Occipital lobe (tissue), 2 donors: ENCODE data around the gene CYTH3. TPM values are rescaled to one million over a fixed set of nuclear protein-coding genes. Genes with fewer than 3 reads are reported as not detected.
A peak's percentile ranks its signal among the peaks of the same experiment; 100 is the strongest.

Experiments
- DNase-seq: peaks from one replicate; lab custom pipeline; 2025; lab: John Stamatoyannopoulos, UW
- total RNA-seq: library from RNA; depleted of rRNA; stranded (reverse); fragments of >200 nt; gene quantifications from one replicate; pipeline ENCODE4 v1.2.3, GENCODE V29; 2014

The CYTH3 gene
- total RNA-seq, 1 donor from 2014 or later: 35.6 TPM

- no peak for DNase-seq
Observed at GRCh38 chr7:6258440-6259182, 13.8 kb downstream of the CYTH3 start.

- DNase-seq: no peak
Observed at GRCh38 chr7:6257675-6258074, 14.7 kb downstream of the CYTH3 start.

GRCh38 chr7:6256677-6257535 lies 15.5 kb downstream of the CYTH3 start:
- DNase-seq: no peak

GRCh38 chr7:6256109-6256483 lies 16.3 kb downstream of the CYTH3 start:
- DNase-seq: no peak

GRCh38 chr7:6254866-6255265 lies 17.6 kb downstream of the CYTH3 start:
- no peak for DNase-seq

GRCh38 chr7:6252748-6253147 lies 19.7 kb downstream of the CYTH3 start:
- DNase-seq: no peak

- DNase-seq: no peak
Observed at GRCh38 chr7:6252341-6252746, 20.1 kb downstream of the CYTH3 start.

GRCh38 chr7:6251653-6252052 lies 20.8 kb downstream of the CYTH3 start:
- DNase-seq: no peak

- DNase-seq: no peak
Observed at GRCh38 chr7:6250364-6250833, 22.0 kb downstream of the CYTH3 start.

GRCh38 chr7:6249043-6249442 lies 23.4 kb downstream of the CYTH3 start:
- DNase-seq: no peak

- no peak for DNase-seq
Observed at GRCh38 chr7:6248581-6248980, 23.8 kb downstream of the CYTH3 start.

- no peak for DNase-seq
Observed at GRCh38 chr7:6246251-6246917, 26.0 kb downstream of the CYTH3 start.

GRCh38 chr7:6244021-6244420 lies 28.4 kb downstream of the CYTH3 start:
- DNase-seq: no peak

- DNase-seq: no peak
Observed at GRCh38 chr7:6243168-6243567, 29.3 kb downstream of the CYTH3 start.

GRCh38 chr7:6242561-6242960 lies 29.9 kb downstream of the CYTH3 start:
- DNase-seq: no peak

GRCh38 chr7:6241607-6241973 lies 30.8 kb downstream of the CYTH3 start:
- DNase-seq: no peak

GRCh38 chr7:6238309-6238925 lies 34.0 kb downstream of the CYTH3 start:
- no peak for DNase-seq

- DNase-seq: no peak
Observed at GRCh38 chr7:6237730-6238129, 34.7 kb downstream of the CYTH3 start.

GRCh38 chr7:6237011-6237410 lies 35.4 kb downstream of the CYTH3 start:
- DNase-seq: peak; percentile 48

- DNase-seq: no peak
Observed at GRCh38 chr7:6235029-6235871, 37.2 kb downstream of the CYTH3 start.

- no peak for DNase-seq
Observed at GRCh38 chr7:6234384-6234783, 38.0 kb downstream of the CYTH3 start.
